HCT116 (cell line): ENCODE measurements around the gene TNFSF8. TPM values are rescaled to one million over a fixed set of nuclear protein-coding genes. Genes with fewer than 3 reads are reported as not detected.

Experiments
- ATAC-seq: fragments of 200-7000 bp; cut with Tn5 transposase; 2 replicates; pipeline ENCODE4 v1.9.1; 2020; ENCODE audit warnings: mild to moderate bottlenecking, moderate library complexity
- BruUV-seq: library from RNA; stranded (reverse); fragments of 400-500 nt; replicated peaks from 2 replicates; lab custom pipeline; 2021; lab: Mats Ljungman, UMichigan
- CTCF ChIA-PET: fragments of 300-600 bp; sonication (Branson Sonifier 250); formaldehyde crosslinking; loops from one replicate; lab custom pipeline; 2021; ENCODE audit warnings: antibody characterized with exemption; lab: Charles Lee
- POLR2A ChIA-PET: fragments of 300-600, 350-600 bp; sonication (Branson Sonifier 250); formaldehyde crosslinking; loops from one replicate; lab custom pipeline; 2021; ENCODE audit warnings: antibody characterized with exemption; lab: Charles Lee
- RAD21 ChIA-PET, 2 experiments: fragments of 300-600 bp; sonication (Branson Sonifier 250); formaldehyde crosslinking; loops; one replicate each; lab custom pipeline; 2023; ENCODE audit warnings: low total read pairs in 2 of 2; ENCODE audit not compliant: uncharacterized antibody in 2 of 2, unreplicated experiment in 2 of 2, low non-redundant PET in 1 of 2; lab: Charles Lee
- DNase-seq: peaks from one replicate; pipeline ENCODE4 v3.0.0-alpha.2; 2010; ENCODE audit warnings: low read depth, low spot score
- H2AFZ ChIP-seq: fragments of 200-600 bp; shearing (Covaris generic), sonication (generic); 2 replicates; pipeline ENCODE4 v1.6.1; 2017; ENCODE audit warnings: low read depth, mixed run types, mixed read lengths, antibody characterized with exemption, low read length; ENCODE audit not compliant: poor library complexity, severe bottlenecking
- H3K27ac ChIP-seq: 2 replicates; pipeline ENCODE4 v1.5.1; 2012; ENCODE audit warnings: low read depth, low read length
- H3K27me3 ChIP-seq: fragments of 200-600 bp; sonication (generic); 2 replicates; pipeline ENCODE4 v1.6.1; 2016; ENCODE audit warnings: mixed run types, low read length, mixed read lengths; ENCODE audit not compliant: insufficient read depth
- H3K36me3 ChIP-seq, 2 experiments: fragments of 200-500 bp in 1 of 2; fragments of 200-600 bp in 1 of 2; sonication (Bioruptor generic) in 1 of 2; sonication (generic) in 1 of 2; 2 replicates each; pipeline versions ENCODE4 v1.5.1 to v1.6.1; 2014 to 2016; ENCODE audit warnings: low read length in 2 of 2, inconsistent platforms in 1 of 2, mixed read lengths in 1 of 2, mixed run types in 1 of 2; ENCODE audit not compliant: insufficient read depth in 2 of 2, control insufficient read depth in 1 of 2
- H3K4me1 ChIP-seq, 2 experiments: fragments of 200-600 bp in 1 of 2; sonication (generic) in 1 of 2; 2 replicates each; pipeline versions ENCODE4 v1.5.1 to v1.6.1; 2012 to 2017; ENCODE audit warnings: low read length in 2 of 2, inconsistent platforms in 1 of 2, mild to moderate bottlenecking in 1 of 2, mixed read lengths in 1 of 2, mixed run types in 1 of 2, moderate library complexity in 1 of 2; ENCODE audit not compliant: insufficient read depth in 2 of 2, control insufficient read depth in 1 of 2
- H3K4me2 ChIP-seq: fragments of 200-600 bp; sonication (generic); 2 replicates; pipeline ENCODE4 v1.6.1; 2017; ENCODE audit warnings: mixed run types, low read length, mixed read lengths
- H3K4me3 ChIP-seq, 2 experiments: fragments of 200-600 bp in 1 of 2; sonication (generic) in 1 of 2; replicated peaks in 1 of 2; 2 replicates each; pipeline ENCODE4 v1.5.1; 2011 to 2016; ENCODE audit warnings: low read length in 2 of 2, control low read depth in 1 of 2, low read depth in 1 of 2, mild to moderate bottlenecking in 1 of 2, mixed read lengths in 1 of 2, mixed run types in 1 of 2
- H3K79me2 ChIP-seq: fragments of 200-600 bp; sonication (generic); 2 replicates; pipeline ENCODE4 v1.6.1; 2017; ENCODE audit warnings: mild to moderate bottlenecking, mixed run types, low read length, moderate library complexity, mixed read lengths; ENCODE audit not compliant: insufficient read depth
- H3K9ac ChIP-seq: fragments of 200-600 bp; sonication (generic); 2 replicates; pipeline ENCODE4 v1.6.1; 2016; ENCODE audit warnings: low read length, mixed read lengths
- H3K9me2 ChIP-seq: fragments of 200-600 bp; sonication (generic), shearing (Covaris generic); 2 replicates; pipeline ENCODE4 v1.6.1; 2017; ENCODE audit warnings: mixed run types, mild to moderate bottlenecking, moderate library complexity; ENCODE audit not compliant: insufficient read depth
- H3K9me3 ChIP-seq, 2 experiments: fragments of 200-500 bp in 1 of 2; fragments of 200-600 bp in 1 of 2; sonication (Bioruptor generic) in 1 of 2; sonication (generic) in 1 of 2; 2 replicates each; pipeline ENCODE4 v1.6.1; 2014 to 2017; ENCODE audit warnings: low read length in 2 of 2, mixed read lengths in 2 of 2, inconsistent platforms in 1 of 2, low read depth in 1 of 2, mild to moderate bottlenecking in 1 of 2, mixed run types in 1 of 2, moderate library complexity in 1 of 2; ENCODE audit not compliant: control insufficient read depth in 1 of 2, insufficient read depth in 1 of 2
- H4K20me1 ChIP-seq: fragments of 200-600 bp; sonication (generic), shearing (Covaris generic); 2 replicates; pipeline ENCODE4 v1.6.1; 2017; ENCODE audit warnings: mixed run types, mild to moderate bottlenecking, moderate library complexity; ENCODE audit not compliant: insufficient read depth
- CEBPB ChIP-seq: IDR thresholded peaks from 2 replicates; pipeline ENCODE4 v1.6.1; 2012; ENCODE audit warnings: low read depth
- EGR1 ChIP-seq: IDR thresholded peaks from 2 replicates; pipeline ENCODE4 v1.6.1; 2012; ENCODE audit warnings: low read depth
- ELF1 ChIP-seq: IDR thresholded peaks from 2 replicates; pipeline ENCODE4 v1.6.1; 2012; ENCODE audit warnings: low read depth, borderline replicate concordance
- FOSL1 ChIP-seq: IDR thresholded peaks from 2 replicates; pipeline ENCODE4 v1.6.1; 2012; ENCODE audit warnings: low read depth
- JUND ChIP-seq: IDR thresholded peaks from 2 replicates; pipeline ENCODE4 v1.6.1; 2012
- POLR2AphosphoS5 ChIP-seq: IDR thresholded peaks from 2 replicates; pipeline ENCODE4 v1.6.1; 2011; ENCODE audit warnings: mild to moderate bottlenecking, low read depth, low read length, moderate library complexity
- RAD21 ChIP-seq: IDR thresholded peaks from 2 replicates; pipeline ENCODE4 v1.6.1; 2012; ENCODE audit warnings: low read depth, mild to moderate bottlenecking
- SP1 ChIP-seq: IDR thresholded peaks from 2 replicates; pipeline ENCODE4 v1.6.1; 2012; ENCODE audit warnings: low read depth
- YY1 ChIP-seq: IDR thresholded peaks from 2 replicates; pipeline ENCODE4 v1.6.1; 2011; ENCODE audit warnings: low read length, low read depth, moderate library complexity, mild to moderate bottlenecking; ENCODE audit not compliant: insufficient replicate concordance; ENCODE audit errors: extremely low read depth
- ZFX ChIP-seq: fragments of 450-650 bp; IDR thresholded peaks from 2 replicates; pipeline ENCODE4 v1.6.1; 2017
- intact Hi-C: fragments of 100-400 bp; cut with micrococcal nuclease; formaldehyde crosslinking; loops from 2 replicates; pipeline ENCODE4 v1.10.0; 2022
- total RNA-seq: library from RNA; stranded (reverse); gene quantifications from one replicate; pipeline ENCODE4 v1.2.1, GENCODE V29; 2021; ENCODE audit not compliant: unreplicated experiment
- TF ChIP-seq, protein P1 (sequence below): IDR thresholded peaks from 2 replicates; pipeline ENCODE4 v1.6.1; 2012; ENCODE audit warnings: low read depth
- TF ChIP-seq, protein P2 (sequence below): IDR thresholded peaks from 2 replicates; pipeline ENCODE4 v1.6.1; 2012

TNFSF8 gene
- total RNA-seq, 1 experiment from 2014 or later = not detected

DNA sequence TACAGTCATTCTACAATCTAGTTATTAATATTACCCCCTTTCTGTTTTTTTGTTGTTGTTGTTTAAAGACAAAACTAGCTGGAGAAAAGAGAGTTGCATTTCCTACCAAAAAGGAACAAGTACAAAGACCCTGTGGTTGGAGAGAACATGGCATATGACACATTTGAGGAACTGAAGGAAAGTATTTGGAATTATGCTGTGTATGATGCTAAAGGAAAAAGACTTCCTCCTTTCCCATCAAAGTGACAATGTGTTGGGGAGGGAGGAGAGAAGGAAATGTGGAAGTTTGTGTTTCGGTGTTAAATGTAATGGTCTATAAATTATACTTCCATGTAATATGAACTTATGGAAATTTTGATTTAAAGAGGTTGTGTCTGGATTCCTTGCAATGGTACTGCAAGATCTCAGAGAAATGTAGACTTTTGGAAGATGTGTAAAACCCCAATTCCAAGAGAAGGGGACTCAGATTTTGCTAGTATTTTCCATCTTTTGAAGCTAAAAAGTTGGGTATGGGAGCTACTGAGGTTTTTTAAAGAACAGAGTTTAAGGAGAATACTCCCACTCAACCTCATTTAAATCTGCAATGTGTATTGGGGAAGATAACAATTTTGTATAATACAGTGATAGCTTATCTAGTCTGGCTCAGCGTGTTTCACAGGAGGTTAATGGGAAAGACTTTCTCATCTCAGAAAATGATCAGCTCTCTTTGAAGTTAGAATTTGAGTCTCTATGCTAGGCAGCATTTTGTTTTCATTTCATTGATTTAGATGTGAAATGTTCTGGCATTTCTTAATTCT, 15.4 kb upstream of the TNFSF8 start:
- no peaks in the 10 kb centered on the region for H4K20me1 ChIP-seq
- H3K9me2 ChIP-seq = no peaks in the 10 kb centered on the region
- no peaks in the 10 kb centered on the region for H3K9me3 ChIP-seq
- CTCF ChIA-PET = no interaction called here
- no peak for DNase-seq
- intact Hi-C loops = no loop called here
- no peaks in the 10 kb centered on the region for H3K36me3 ChIP-seq
- H3K4me1 ChIP-seq = no peaks in the 10 kb centered on the region
- RAD21 ChIA-PET = no interaction called here
- 0 out of 2 replicates have a peak, but pooled peaks cover 9% of the 10 kb centered on the region for H3K27me3 ChIP-seq
- H3K9ac ChIP-seq = no peak overlapping the region
- H3K27ac ChIP-seq = no peak overlapping the region
- TF ChIP-seq SP1 = no peak
- no peak for TF ChIP-seq ELF1
- TF ChIP-seq, protein P1, sequence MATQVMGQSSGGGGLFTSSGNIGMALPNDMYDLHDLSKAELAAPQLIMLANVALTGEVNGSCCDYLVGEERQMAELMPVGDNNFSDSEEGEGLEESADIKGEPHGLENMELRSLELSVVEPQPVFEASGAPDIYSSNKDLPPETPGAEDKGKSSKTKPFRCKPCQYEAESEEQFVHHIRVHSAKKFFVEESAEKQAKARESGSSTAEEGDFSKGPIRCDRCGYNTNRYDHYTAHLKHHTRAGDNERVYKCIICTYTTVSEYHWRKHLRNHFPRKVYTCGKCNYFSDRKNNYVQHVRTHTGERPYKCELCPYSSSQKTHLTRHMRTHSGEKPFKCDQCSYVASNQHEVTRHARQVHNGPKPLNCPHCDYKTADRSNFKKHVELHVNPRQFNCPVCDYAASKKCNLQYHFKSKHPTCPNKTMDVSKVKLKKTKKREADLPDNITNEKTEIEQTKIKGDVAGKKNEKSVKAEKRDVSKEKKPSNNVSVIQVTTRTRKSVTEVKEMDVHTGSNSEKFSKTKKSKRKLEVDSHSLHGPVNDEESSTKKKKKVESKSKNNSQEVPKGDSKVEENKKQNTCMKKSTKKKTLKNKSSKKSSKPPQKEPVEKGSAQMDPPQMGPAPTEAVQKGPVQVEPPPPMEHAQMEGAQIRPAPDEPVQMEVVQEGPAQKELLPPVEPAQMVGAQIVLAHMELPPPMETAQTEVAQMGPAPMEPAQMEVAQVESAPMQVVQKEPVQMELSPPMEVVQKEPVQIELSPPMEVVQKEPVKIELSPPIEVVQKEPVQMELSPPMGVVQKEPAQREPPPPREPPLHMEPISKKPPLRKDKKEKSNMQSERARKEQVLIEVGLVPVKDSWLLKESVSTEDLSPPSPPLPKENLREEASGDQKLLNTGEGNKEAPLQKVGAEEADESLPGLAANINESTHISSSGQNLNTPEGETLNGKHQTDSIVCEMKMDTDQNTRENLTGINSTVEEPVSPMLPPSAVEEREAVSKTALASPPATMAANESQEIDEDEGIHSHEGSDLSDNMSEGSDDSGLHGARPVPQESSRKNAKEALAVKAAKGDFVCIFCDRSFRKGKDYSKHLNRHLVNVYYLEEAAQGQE = no peak
- no peak for TF ChIP-seq CEBPB
- TF ChIP-seq, protein P2, sequence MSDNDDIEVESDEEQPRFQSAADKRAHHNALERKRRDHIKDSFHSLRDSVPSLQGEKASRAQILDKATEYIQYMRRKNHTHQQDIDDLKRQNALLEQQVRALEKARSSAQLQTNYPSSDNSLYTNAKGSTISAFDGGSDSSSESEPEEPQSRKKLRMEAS = no peak
- TF ChIP-seq EGR1 = no peak
- no peak for TF ChIP-seq ZFX
- no peak for TF ChIP-seq POLR2AphosphoS5
- TF ChIP-seq RAD21 = no peak
- TF ChIP-seq FOSL1 = no peak
- no peak for TF ChIP-seq YY1
- no peak for TF ChIP-seq JUND
- TF ChIP-seq, all 23 proteins: peak for 0
- Histone ChIP-seq H2AFZ (no peak overlapping the region), H3K79me2 (no peaks in the 10 kb centered on the region), H3K4me2 (no peak overlapping the region), H3K4me3 (no peak overlapping the region)
- POLR2A ChIA-PET = no interaction called here
- BruUV-seq = no TSS peak
- ATAC-seq = no peak
